SK-N-SH treated with all-trans-retinoic acid at 6 μM for 48 hours (cell line): ENCODE results near the gene HIBCH.

Experiments
- ATAC-seq: fragments of 200-7000 bp; cut with Tn5 transposase; 3 replicates; pipeline ENCODE4 v1.9.1; 2020; ENCODE audit warnings: mild to moderate bottlenecking, moderate library complexity
- BACH2 ChIP-seq: fragments of 250-450 bp; sonication (Bioruptor Pico); IDR thresholded peaks from 2 replicates; pipeline ENCODE4 v1.9.0; 2021; ENCODE audit warnings: mild to moderate bottlenecking, borderline replicate concordance
- CREB5 ChIP-seq: fragments of 250-450 bp; sonication (Bioruptor Pico); IDR thresholded peaks from 2 replicates; pipeline ENCODE4 v1.5.1; 2020; ENCODE audit warnings: low read depth, mild to moderate bottlenecking, moderate library complexity
- CSDC2 ChIP-seq: fragments of 250-450 bp; sonication (Bioruptor Pico); IDR thresholded peaks from 2 replicates; pipeline ENCODE4 v1.5.0; 2020; ENCODE audit warnings: mild to moderate bottlenecking, moderate library complexity
- CSRNP3 ChIP-seq: fragments of 250-450 bp; sonication (Bioruptor Pico); IDR thresholded peaks from 2 replicates; pipeline ENCODE4 v1.5.1; 2021; ENCODE audit warnings: mild to moderate bottlenecking, moderate library complexity
- ESRRG ChIP-seq: fragments of 250-450 bp; sonication (Bioruptor Pico); IDR thresholded peaks from 2 replicates; pipeline ENCODE4 v1.6.1; 2021; ENCODE audit warnings: mild to moderate bottlenecking
- GLIS3 ChIP-seq: fragments of 250-450 bp; sonication (Bioruptor Pico); IDR thresholded peaks from 2 replicates; pipeline ENCODE4 v1.5.0; 2020; ENCODE audit warnings: mild to moderate bottlenecking, moderate library complexity
- ISL1 ChIP-seq: fragments of 250-450 bp; sonication (Bioruptor Pico); IDR thresholded peaks from 2 replicates; pipeline ENCODE4 v2.1.2; 2022; ENCODE audit warnings: mild to moderate bottlenecking, moderate library complexity
- OSR1 ChIP-seq: fragments of 250-450 bp; sonication (Bioruptor Pico); IDR thresholded peaks from 2 replicates; pipeline ENCODE4 v1.8.0; 2022; ENCODE audit warnings: moderate library complexity, mild to moderate bottlenecking, inconsistent platforms
- PATZ1 ChIP-seq: fragments of 250-450 bp; sonication (Bioruptor Pico); IDR thresholded peaks from 2 replicates; pipeline ENCODE4 v1.8.0; 2020; ENCODE audit warnings: mild to moderate bottlenecking, moderate library complexity, borderline replicate concordance
- POU6F1 ChIP-seq: fragments of 250-450 bp; sonication (Bioruptor Pico); IDR thresholded peaks from 2 replicates; pipeline ENCODE4 v1.8.0; 2021; ENCODE audit warnings: low read depth, mild to moderate bottlenecking, moderate library complexity, borderline replicate concordance
- PPARA ChIP-seq: fragments of 250-450 bp; sonication (Bioruptor Pico); IDR thresholded peaks from 2 replicates; pipeline ENCODE4 v1.5.0; 2020; ENCODE audit warnings: mild to moderate bottlenecking, borderline replicate concordance
- RARB ChIP-seq: fragments of 250-450 bp; sonication (Bioruptor Pico); IDR thresholded peaks from 2 replicates; pipeline ENCODE4 v1.8.0; 2021; ENCODE audit warnings: mild to moderate bottlenecking, moderate library complexity
- SNAI2 ChIP-seq: fragments of 250-450 bp; sonication (Bioruptor Pico); IDR thresholded peaks from 2 replicates; pipeline ENCODE4 v1.5.0; 2020; ENCODE audit warnings: mild to moderate bottlenecking, moderate library complexity
- TCF4 ChIP-seq: fragments of 250-450 bp; sonication (Bioruptor Pico); IDR thresholded peaks from 2 replicates; pipeline ENCODE4 v1.8.0; 2021; ENCODE audit warnings: mild to moderate bottlenecking, moderate library complexity, borderline replicate concordance
- TOX ChIP-seq: fragments of 250-450 bp; sonication (Bioruptor Pico); IDR thresholded peaks from 2 replicates; pipeline ENCODE4 v1.8.0; 2021; ENCODE audit warnings: mild to moderate bottlenecking, moderate library complexity, borderline replicate concordance
- ZC3H10 ChIP-seq: fragments of 250-450 bp; sonication (Bioruptor Pico); IDR thresholded peaks from 2 replicates; pipeline ENCODE4 v1.5.1; 2021; ENCODE audit warnings: mild to moderate bottlenecking, moderate library complexity
- ZFP3 ChIP-seq: fragments of 250-450 bp; sonication (Bioruptor Pico); IDR thresholded peaks from 2 replicates; pipeline ENCODE4 v1.5.0; 2020; ENCODE audit warnings: mild to moderate bottlenecking, moderate library complexity
- ZFP30 ChIP-seq: fragments of 450-650 bp; formaldehyde crosslinking; IDR thresholded peaks from 2 replicates; pipeline ENCODE4 v1.5.0; 2022; ENCODE audit warnings: mild to moderate bottlenecking, moderate library complexity
- ZNF565 ChIP-seq: fragments of 450-650 bp; formaldehyde crosslinking; conservative IDR thresholded peaks from 2 replicates; pipeline ENCODE4 v1.5.0; 2020; ENCODE audit warnings: low read depth, mild to moderate bottlenecking, moderate library complexity
- ZNF70 ChIP-seq: fragments of 450-650 bp; formaldehyde crosslinking; IDR thresholded peaks from 2 replicates; pipeline ENCODE4 v1.5.0; 2020; ENCODE audit warnings: mild to moderate bottlenecking, moderate library complexity
- ZNF8 ChIP-seq: fragments of 450-650 bp; formaldehyde crosslinking; IDR thresholded peaks from 2 replicates; pipeline ENCODE4 v1.5.0; 2020; ENCODE audit warnings: mild to moderate bottlenecking, moderate library complexity

HIBCH gene

GRCh38 chr2:190320696-190321095 lies 1.1 kb upstream of the HIBCH start:
- no peak for ATAC-seq
- TF ChIP-seq ISL1 (CRISPR knock-in tag) (no peak), BACH2 (no peak), ZFP3 (CRISPR knock-in tag) (no peak), TCF4 (CRISPR knock-in tag) (no peak)
- TF ChIP-seq, all 23 proteins: peak for 0

- TF ChIP-seq ZNF565 (CRISPR knock-in tag) (no peak), ZNF70 (no peak), BACH2 (no peak), RARB (CRISPR knock-in tag) (no peak), POU6F1 (CRISPR knock-in tag) (no peak), CREB5 (no peak), ESRRG (CRISPR knock-in tag) (no peak), ZFP3 (CRISPR knock-in tag) (no peak), GLIS3 (CRISPR knock-in tag) (no peak)
- TF ChIP-seq, all 23 proteins: peak for 0
- ATAC-seq: peak; percentile 41
Measured at GRCh38 chr2:190318931-190319554, 583 bp downstream of the HIBCH start.

GRCh38 chr2:190318514-190318913 lies 1.1 kb downstream of the HIBCH start:
- no peak for TF ChIP-seq ZNF70
- TF ChIP-seq GLIS3 (CRISPR knock-in tag): no peak
- TF ChIP-seq ZNF565 (CRISPR knock-in tag): no peak
- no peak for TF ChIP-seq CSDC2 (CRISPR knock-in tag)
- TF ChIP-seq CSRNP3 (CRISPR knock-in tag): no peak
- TF ChIP-seq ZFP3 (CRISPR knock-in tag): no peak
- no peak for TF ChIP-seq BACH2
- TF ChIP-seq ESRRG (CRISPR knock-in tag): no peak
- no peak for TF ChIP-seq ZNF8 (CRISPR knock-in tag)

GRCh38 chr2:190315273-190315672 lies 4.4 kb downstream of the HIBCH start:
- no peak for ATAC-seq
- TF ChIP-seq OSR1 (CRISPR knock-in tag) (no peak), ISL1 (CRISPR knock-in tag) (no peak), PPARA (CRISPR knock-in tag) (no peak), ZC3H10 (CRISPR knock-in tag) (no peak), SNAI2 (no peak), ZFP30 (CRISPR knock-in tag) (no peak), TOX (CRISPR knock-in tag) (no peak), ZFP3 (CRISPR knock-in tag) (no peak), ZNF70 (no peak), PATZ1 (CRISPR knock-in tag) (no peak), TCF4 (CRISPR knock-in tag) (no peak), CSRNP3 (CRISPR knock-in tag) (no peak), ESRRG (CRISPR knock-in tag) (no peak), BACH2 (no peak), RARB (CRISPR knock-in tag) (no peak), ZNF565 (CRISPR knock-in tag) (no peak), CREB5 (no peak), POU6F1 (CRISPR knock-in tag) (no peak)

More at GRCh38 chr2:190318514-190318913, 1.1 kb downstream of the HIBCH start:
- ATAC-seq: no peak
